ENCODE measurements around the gene KCNN4.

DNA sequence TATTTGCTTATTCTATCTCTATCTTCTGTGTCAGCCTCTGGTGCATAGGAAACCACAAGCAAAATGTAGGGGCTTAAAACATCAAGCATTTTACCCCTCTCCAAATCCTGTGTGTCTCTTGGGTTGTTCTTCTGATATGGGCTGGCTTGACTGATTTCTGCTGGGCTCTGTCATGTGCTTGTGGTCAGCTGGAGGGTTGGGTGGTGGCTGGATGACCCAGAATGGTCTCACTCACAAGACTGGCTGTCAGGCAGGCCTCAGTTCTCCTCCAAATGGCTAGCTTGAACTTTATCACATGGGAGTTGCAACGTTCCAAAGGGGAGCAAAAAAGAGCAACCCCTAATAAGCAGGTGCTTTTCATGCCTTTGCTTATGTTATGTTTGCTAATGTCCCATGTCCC, 31.1 kb upstream of the KCNN4 start:
- TF ChIP-seq, protein P1, sequence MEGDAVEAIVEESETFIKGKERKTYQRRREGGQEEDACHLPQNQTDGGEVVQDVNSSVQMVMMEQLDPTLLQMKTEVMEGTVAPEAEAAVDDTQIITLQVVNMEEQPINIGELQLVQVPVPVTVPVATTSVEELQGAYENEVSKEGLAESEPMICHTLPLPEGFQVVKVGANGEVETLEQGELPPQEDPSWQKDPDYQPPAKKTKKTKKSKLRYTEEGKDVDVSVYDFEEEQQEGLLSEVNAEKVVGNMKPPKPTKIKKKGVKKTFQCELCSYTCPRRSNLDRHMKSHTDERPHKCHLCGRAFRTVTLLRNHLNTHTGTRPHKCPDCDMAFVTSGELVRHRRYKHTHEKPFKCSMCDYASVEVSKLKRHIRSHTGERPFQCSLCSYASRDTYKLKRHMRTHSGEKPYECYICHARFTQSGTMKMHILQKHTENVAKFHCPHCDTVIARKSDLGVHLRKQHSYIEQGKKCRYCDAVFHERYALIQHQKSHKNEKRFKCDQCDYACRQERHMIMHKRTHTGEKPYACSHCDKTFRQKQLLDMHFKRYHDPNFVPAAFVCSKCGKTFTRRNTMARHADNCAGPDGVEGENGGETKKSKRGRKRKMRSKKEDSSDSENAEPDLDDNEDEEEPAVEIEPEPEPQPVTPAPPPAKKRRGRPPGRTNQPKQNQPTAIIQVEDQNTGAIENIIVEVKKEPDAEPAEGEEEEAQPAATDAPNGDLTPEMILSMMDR (IDR thresholded peaks at IDR 0.05), result no peak
- no peak for TF ChIP-seq POLR2A (IDR thresholded peaks at IDR 0.05)
